GM12892 (cell line): ENCODE data around the gene DLX5.

Experiments used
- DNase-seq: peaks from one replicate; pipeline ENCODE4 v3.0.0; 2011; ENCODE audit not compliant: insufficient read length
- FAIRE-seq: peaks from 2 replicates; lab custom pipeline; 2011; peaks lifted over from hg19 to GRCh38; lab: Jason Lieb, UNC
- POLR2A ChIP-seq: IDR thresholded peaks from 2 replicates; pipeline ENCODE4 v1.6.1; 2011; ENCODE audit warnings: low read depth, low read length, control low read depth
- POLR2AphosphoS5 ChIP-seq: IDR thresholded peaks from 2 replicates; pipeline ENCODE4 v1.6.1; 2011; ENCODE audit warnings: low read depth, low read length, control low read depth
- TAF1 ChIP-seq: IDR thresholded peaks from 2 replicates; pipeline ENCODE4 v1.6.1; 2011; ENCODE audit warnings: low read depth, mild to moderate bottlenecking, control low read depth, low read length, borderline replicate concordance

The DLX5 gene

GRCh38 chr7:97001221-97001620, 23.4 kb downstream of the DLX5 start:
- DNase-seq, result no peak
- TF ChIP-seq TAF1, result no peak
- TF ChIP-seq POLR2A, result no peak
- TF ChIP-seq POLR2AphosphoS5, result no peak
- no peak for FAIRE-seq

GRCh38 chr7:96998744-96999143, 25.9 kb downstream of the DLX5 start:
- DNase-seq, result no peak
- FAIRE-seq, result no peak
- TF ChIP-seq TAF1, result no peak
- TF ChIP-seq POLR2A, result no peak
- TF ChIP-seq POLR2AphosphoS5, result no peak

- FAIRE-seq (no peak), DNase-seq (no peak)
- no peak for TF ChIP-seq POLR2AphosphoS5
- no peak for TF ChIP-seq POLR2A
- TF ChIP-seq TAF1, result no peak
These were observed 26.3 kb downstream of the DLX5 start for GRCh38 chr7:96998333-96998732.

GRCh38 chr7:96997512-96998032, 27.1 kb downstream of the DLX5 start:
- no peak for FAIRE-seq
- no peak for DNase-seq
- no peak for TF ChIP-seq TAF1
- TF ChIP-seq POLR2AphosphoS5, result no peak
- TF ChIP-seq POLR2A, result no peak

- FAIRE-seq, result no peak
- no peak for DNase-seq
- no peak for TF ChIP-seq TAF1
- no peak for TF ChIP-seq POLR2AphosphoS5
- TF ChIP-seq POLR2A, result no peak
These were observed 27.6 kb downstream of the DLX5 start for GRCh38 chr7:96996958-96997511.

- DNase-seq (no peak), FAIRE-seq (no peak)
- no peak for TF ChIP-seq POLR2A
- TF ChIP-seq POLR2AphosphoS5, result no peak
- no peak for TF ChIP-seq TAF1
These were observed 28.3 kb downstream of the DLX5 start for GRCh38 chr7:96996111-96996957.

GRCh38 chr7:96995406-96996110, 29.1 kb downstream of the DLX5 start:
- TF ChIP-seq POLR2A (no peak), POLR2AphosphoS5 (no peak)
- DNase-seq (no peak), FAIRE-seq (no peak)

- FAIRE-seq, result no peak
- DNase-seq, result no peak
- TF ChIP-seq POLR2A (no peak), POLR2AphosphoS5 (no peak), TAF1 (no peak)
These were observed 30.7 kb downstream of the DLX5 start for GRCh38 chr7:96993980-96994379.

- DNase-seq (no peak), FAIRE-seq (no peak)
These were observed 31.4 kb downstream of the DLX5 start for GRCh38 chr7:96993094-96993865.

GRCh38 chr7:96992192-96993005, 32.2 kb downstream of the DLX5 start:
- no peak for FAIRE-seq
- no peak for DNase-seq
- TF ChIP-seq POLR2A (no peak), TAF1 (no peak), POLR2AphosphoS5 (no peak)

More at GRCh38 chr7:96993094-96993865, 31.4 kb downstream of the DLX5 start:
- TF ChIP-seq TAF1 (no peak), POLR2AphosphoS5 (no peak)

- FAIRE-seq, result no peak
- TF ChIP-seq POLR2A (no peak), TAF1 (no peak), POLR2AphosphoS5 (no peak)
- DNase-seq, result no peak
These were observed 33.0 kb downstream of the DLX5 start for GRCh38 chr7:96991546-96992191.

- no peak for DNase-seq
- TF ChIP-seq POLR2A (no peak), POLR2AphosphoS5 (no peak), TAF1 (no peak)
- no peak for FAIRE-seq
These were observed 34.7 kb downstream of the DLX5 start for GRCh38 chr7:96989859-96990317.
